ENCODE results near the gene PPP1R27.
A peak's percentile ranks its signal among the peaks of the same experiment; 100 is the strongest.

The PPP1R27 gene

DNA sequence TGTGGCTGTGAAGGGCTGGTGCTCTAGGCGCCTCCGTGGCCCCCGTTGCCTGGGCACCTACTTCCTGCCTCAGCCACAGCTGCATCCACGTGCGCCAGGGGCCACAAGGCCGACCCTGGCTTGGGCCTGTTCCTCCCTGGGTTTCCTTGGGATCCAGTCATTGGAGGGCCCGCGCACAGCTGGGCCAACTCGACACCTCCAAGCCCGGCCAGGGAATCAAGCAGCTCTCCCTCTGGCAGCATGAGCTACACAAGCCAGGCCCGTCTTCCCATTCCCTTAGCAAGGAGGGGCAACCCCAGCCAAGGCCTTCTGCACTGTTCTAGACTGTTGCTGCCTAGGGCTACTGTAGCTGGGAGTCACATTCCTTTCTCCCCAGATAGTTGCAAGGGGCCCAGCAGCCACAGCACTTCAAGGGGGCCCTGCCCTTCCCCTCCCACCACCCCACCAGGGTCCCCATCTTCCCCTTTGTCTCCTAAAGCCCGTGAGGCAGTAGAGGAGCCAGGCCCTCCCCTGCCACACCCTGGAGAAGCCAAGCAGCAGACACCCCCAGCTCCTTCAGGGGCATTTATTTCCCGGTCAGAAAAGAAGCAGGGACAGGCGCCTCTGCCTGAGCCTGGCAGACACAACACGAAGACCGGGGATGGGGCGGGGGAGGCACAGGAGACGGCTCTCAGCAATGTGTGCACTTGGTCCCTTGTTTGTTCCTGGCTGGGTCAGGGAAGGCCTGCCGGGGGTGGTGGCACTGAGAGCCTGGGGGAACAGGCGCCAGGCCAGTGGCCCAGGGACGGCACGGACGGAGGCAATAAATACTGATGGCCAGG is 32.5 kb upstream of the PPP1R27 start:
- TF ChIP-seq JUND (IDR thresholded peaks at IDR 0.05; ENCODE audit: low read depth), result peak; percentile 66
- in situ Hi-C loops (cut with HindIII; ENCODE audit: low pct_unique_long_range_greater_than_20kb, low sequenced_read_pairs), result no loop called here
- DNase-seq (ENCODE audit: low read depth in 1 of 2, low spot score in 1 of 2), result peak; percentile 68 to 89

DNA sequence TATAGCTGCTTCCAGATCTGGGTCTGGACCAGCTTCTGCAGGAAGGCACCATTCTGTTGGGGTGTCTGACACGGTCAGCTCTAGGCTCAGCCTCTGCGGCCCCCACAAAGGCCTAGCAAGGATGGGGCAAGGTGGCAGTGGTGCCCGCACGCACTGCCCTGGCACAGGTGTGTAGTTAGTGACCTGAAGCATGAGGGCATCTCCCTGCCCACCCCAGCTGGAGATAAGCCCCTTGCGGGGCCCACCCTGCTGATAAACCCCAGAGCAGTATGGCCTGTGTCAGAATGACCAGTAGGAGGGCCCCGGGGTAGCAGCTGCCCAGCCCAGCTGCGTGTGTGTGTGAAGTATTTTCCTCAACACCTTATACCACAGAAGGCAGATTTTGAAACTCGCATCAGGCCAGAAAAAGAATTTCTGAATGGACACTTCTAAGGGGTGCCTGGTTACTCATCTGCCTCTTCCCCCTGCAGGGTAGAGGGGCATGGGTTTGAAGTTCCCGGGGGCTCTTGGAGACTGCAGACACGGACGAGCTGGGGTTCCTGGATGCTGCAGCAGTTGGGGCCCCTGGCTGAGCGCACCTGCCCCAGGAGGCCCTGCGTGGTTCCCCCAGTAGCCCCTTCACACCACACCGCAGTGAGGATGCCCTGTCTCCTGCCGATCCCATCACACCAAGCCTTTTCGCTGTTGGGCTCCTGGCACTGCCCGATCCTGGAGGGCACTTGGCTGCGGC is 31.8 kb upstream of the PPP1R27 start:
- no peak for DNase-seq (ENCODE audit: low read depth in 1 of 2, low spot score in 1 of 2)
- in situ Hi-C loops (cut with HindIII; ENCODE audit: low pct_unique_long_range_greater_than_20kb, low sequenced_read_pairs), result no loop called here
- no peak; the same call in 1 of the 2 replicates for TF ChIP-seq JUND (IDR thresholded peaks at IDR 0.05; ENCODE audit: low read depth)

DNA sequence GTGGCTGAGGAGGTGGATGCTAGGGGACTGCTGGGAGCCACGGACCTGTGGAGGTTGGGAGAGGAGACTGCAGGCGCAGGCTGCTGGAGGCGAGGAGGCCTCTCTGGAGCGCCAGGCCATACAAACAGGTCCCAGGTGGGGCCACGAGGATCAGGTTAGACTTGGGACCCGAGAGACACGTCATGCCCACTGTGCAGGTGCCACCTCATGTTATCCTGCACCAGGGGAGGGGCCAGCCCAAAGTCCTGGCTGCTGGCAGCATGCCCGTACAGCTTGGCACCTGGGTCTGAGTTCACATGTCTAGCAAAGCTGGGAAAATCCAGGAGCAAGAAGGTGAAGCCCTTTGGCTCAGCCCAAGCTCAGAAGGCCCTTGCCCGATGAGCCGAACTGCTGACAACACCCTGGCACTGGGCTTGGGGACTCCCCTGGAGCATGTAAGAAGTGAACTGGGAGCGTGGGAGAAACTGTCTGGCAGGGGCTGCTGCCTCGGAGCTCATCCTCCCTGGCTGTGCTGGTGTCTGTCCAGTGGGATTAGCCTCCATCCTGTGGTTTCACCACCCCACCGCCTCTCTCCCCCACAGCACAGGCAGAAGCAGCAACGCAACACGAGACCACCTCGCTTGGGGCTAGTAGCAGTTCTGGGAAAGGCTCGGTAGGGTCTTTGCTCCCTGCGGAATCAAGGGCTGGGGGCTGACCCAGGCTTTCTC is 31.0 kb upstream of the PPP1R27 start:
- in situ Hi-C loops (cut with HindIII; ENCODE audit: low pct_unique_long_range_greater_than_20kb, low sequenced_read_pairs), result no loop called here
- no peak for TF ChIP-seq JUND (IDR thresholded peaks at IDR 0.05; ENCODE audit: low read depth)
- DNase-seq (ENCODE audit: low read depth in 1 of 2, low spot score in 1 of 2), result peak in 1 of 2 experiments; percentile 49

DNA sequence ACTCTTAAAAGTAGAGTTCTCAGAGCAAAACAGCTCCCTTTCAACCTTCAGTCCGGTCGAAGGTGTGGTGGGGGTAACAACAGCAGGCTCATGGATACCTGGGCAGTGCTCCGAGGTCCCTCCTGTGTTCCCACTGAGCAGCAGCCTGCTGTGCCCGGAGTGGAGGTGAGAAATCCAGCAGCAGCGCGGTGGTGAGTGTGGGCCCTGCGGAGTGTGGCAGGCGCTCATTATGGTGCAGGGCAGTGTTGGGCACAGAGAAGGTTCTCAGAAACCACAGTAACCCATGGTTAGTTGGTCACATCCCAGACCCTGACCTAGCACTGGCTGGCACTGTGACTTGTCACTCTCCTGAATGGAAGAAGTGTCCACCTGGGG is 30.5 kb upstream of the PPP1R27 start:
- TF ChIP-seq JUND (IDR thresholded peaks at IDR 0.05; ENCODE audit: low read depth), result no peak
- DNase-seq (ENCODE audit: low read depth in 1 of 2, low spot score in 1 of 2), result no peak
- in situ Hi-C loops (cut with HindIII; ENCODE audit: low pct_unique_long_range_greater_than_20kb, low sequenced_read_pairs), result no loop called here

DNA sequence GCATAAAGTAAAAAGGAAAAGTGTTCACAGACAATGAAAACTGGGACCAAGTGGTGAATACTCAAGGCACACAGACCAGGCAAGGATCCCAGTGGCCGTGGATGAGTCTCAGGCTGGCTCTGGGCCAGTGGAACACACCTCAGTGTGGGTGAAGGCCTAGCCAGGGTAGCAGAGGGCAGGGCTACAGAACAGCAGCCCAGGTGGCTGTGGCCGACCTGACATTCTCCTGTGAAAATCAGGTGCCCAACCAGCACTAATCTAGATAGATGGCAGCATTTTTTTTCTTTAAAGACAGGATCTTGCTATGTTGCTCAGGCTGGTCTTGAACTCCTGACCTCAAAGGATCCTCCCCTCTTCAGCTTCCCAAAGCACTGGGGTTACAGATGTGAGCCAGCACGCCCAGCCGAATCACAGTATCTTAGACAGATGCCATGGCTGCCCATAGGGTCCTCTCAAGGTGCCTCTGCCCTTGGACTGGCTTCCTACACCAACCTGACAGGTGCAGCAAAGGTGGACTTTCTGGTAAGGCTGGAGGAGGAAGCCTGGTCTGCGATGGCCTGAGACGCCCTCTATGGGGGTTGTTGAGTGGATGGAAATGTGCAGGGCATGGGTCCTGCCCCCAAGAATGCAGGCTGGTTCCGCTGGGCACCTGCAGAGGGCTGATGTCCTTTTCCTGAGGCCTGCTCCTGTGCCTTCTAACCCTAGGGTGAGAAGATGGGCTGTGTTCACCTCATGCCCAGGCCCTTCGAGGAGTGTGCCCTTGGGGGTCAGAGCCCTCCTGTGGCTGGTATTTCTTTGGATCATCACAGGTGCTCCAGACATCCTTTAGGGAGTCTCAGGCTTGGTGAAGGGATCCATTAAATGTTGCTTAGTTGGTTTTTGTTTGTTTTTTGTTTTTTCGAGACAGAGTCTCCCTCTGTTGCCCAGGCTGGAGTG is 29.3 kb upstream of the PPP1R27 start:
- no peak for TF ChIP-seq JUND (IDR thresholded peaks at IDR 0.05; ENCODE audit: low read depth)
- in situ Hi-C loops (cut with HindIII; ENCODE audit: low pct_unique_long_range_greater_than_20kb, low sequenced_read_pairs), result no loop called here
- DNase-seq (ENCODE audit: low read depth in 1 of 2, low spot score in 1 of 2), result peak in 1 of 2 experiments; percentile 59

DNA sequence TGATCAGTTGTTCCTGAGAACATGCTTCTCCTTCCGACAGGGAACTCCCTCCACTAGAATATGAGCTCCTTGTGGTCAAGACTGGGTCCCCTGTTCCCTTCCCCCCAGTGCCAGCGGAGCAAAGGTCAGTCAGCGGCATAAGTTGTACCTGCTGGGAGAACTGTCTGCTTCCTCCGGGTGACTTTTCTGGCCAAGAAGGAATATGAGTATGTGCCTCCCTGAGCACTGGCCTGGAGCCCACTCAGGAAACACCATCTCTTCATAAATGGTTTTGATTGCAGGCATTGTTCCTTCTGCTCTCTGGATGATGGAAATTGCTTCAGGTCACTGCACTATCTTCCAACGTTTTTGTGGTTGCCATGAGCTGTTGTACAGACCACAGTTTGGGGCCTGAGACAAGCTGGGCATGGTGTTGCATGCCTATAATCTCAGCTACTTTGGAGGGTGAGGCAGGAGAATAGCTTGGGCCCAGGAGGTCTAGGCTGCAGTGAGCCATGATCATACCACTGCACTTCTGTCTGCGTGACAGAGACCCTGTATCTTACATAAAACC is 28.3 kb upstream of the PPP1R27 start:
- DNase-seq (ENCODE audit: low read depth in 1 of 2, low spot score in 1 of 2), result no peak
- in situ Hi-C loops (cut with HindIII; ENCODE audit: low pct_unique_long_range_greater_than_20kb, low sequenced_read_pairs), result no loop called here
- TF ChIP-seq JUND (IDR thresholded peaks at IDR 0.05; ENCODE audit: low read depth), result no peak

DNA sequence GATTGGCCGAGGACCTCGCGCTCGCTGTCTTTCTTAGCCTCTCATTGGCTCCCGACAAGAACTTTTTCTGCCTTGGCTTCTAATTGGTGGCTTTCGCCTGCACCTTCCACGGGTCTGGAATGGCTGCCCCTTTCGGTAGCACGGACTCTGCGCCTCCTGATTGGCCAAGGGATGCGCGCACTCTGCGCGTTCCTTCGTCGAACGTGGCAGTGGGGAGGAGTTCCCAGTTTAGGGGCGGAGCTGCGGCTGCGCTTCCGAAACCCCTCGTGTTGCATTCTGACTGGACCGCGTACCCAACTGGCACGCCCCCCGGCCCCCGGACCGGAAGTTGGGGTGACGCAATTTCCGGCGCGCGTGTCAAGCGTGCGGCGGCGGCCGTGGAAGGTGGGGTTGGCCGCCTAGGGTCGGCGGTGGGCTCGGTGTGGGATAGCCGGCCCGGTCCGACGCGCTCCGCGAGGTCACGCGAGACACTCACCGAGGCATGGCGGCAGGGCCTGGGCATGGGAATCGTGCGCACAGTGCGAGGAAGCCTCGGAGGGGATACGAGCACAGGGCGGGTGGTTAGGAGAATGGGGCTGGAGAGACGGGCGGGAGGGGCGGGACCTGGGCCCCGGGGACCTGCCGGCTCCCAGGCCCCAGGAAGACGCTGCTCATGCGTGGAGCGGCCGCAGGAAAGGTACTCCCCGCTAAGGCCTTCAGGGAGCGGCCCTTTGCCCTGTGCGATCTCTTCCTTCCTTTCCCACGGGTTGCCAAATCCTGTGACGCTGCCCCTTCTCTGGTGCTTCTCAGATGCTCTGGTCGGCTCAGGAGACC is 26.1 kb upstream of the PPP1R27 start:
- DNase-seq (ENCODE audit: low read depth in 1 of 2, low spot score in 1 of 2), result peak; percentile 100
- TF ChIP-seq JUND (IDR thresholded peaks at IDR 0.05; ENCODE audit: low read depth), result no peak
- in situ Hi-C loops (cut with HindIII; ENCODE audit: low pct_unique_long_range_greater_than_20kb, low sequenced_read_pairs), result no loop called here

DNA sequence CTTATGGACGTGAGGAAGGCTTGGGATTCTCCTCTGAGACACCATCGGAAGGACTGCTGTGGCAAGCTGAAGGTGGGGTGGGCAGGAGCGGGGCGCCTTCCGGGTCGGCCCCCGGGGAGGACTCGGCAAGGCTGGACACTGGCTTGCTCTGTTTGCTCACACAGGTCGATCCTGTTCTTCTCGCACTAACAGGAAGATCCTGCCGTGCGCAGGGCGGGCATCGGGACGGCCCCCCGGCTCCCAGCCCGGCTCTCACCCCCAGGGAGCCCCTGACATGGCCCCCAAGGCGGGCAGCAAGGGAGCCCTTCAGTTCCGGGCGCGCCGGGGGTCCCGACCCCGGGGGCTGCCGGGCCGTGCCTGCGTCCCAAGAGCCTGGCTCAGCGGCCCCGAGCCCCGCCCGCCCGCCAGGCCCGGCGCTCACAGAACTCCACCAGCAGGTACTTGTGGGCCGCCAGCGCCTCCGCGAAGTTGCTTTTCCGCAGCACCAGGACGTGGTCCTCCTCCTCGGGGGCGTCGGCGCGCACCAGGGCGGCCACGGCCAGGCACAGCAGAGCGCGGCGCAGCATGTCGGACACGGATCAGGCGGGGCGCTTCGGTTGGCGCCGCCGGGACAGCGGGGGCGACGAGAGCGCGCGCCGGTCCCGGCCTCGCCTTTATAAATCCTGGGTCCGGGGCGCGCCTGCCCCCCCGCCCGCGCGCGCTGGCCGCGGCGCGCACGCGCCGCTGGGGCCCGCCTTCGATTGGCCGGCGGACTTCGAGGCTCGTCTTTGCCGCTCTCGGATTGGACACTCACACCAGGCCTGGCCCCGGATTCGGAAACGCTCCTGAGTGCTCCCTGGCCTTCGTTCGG is 25.3 kb upstream of the PPP1R27 start, which contains the start of gene P4HB:
P4HB (minus strand) TSS at position 630 of the 850 bp plus-strand sequence; CDS start at position 566, 64 bp downstream.
- TF ChIP-seq JUND (IDR thresholded peaks at IDR 0.05; ENCODE audit: low read depth), result no peak
- in situ Hi-C loops (cut with HindIII; ENCODE audit: low pct_unique_long_range_greater_than_20kb, low sequenced_read_pairs), result no loop called here
- peak in 1 of 2 experiments; percentile 75 for DNase-seq (ENCODE audit: low read depth in 1 of 2, low spot score in 1 of 2)

DNA sequence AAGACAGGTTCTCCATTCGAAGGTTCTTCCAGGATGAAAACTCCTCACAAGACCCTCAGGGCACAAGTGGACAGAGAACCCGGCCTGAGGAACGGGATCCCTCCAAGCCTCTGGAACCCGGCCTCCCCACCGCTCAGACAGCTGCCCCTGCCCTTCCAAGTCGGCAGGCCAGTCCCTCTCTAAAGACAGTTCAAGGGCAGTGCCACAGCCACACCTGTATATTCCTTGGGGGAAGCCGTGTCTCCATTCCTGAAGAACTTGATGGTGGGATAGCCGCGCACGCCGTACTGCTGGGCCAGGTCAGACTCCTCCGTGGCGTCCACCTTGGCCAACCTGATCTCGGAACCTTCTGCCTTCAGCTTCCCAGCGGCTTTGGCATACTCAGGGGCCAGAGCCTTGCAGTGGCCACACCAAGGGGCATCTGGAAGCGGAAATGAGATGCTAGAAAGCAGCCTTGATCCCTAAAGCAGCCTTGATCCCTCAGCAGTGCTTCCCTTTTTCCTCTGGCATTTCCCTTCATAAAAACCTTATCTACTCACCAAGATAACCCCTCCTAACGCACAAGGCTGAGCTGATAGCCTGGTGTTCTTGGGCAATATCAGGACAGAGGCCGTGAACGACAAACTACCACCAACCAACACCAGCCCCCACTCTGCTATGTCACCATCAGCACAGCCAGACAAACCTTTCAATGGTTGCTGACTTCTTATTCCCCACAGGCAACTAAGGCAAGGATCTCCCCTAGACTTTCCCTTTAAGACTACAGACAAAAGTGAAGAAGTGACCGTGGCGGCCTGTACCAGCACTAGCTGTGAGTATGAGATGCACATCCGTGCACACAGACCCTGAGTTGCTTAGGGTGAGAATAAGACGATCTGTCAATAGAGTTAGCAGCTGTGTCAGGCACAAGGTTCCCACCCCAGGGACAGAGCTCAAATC is 24.4 kb upstream of the PPP1R27 start:
- in situ Hi-C loops (cut with HindIII; ENCODE audit: low pct_unique_long_range_greater_than_20kb, low sequenced_read_pairs), result no loop called here
- no peak for TF ChIP-seq JUND (IDR thresholded peaks at IDR 0.05; ENCODE audit: low read depth)
- DNase-seq (ENCODE audit: low read depth in 1 of 2, low spot score in 1 of 2), result no peak

All from T47D (cell line).